SK-N-SH (cell line): ENCODE measurements around the gene ZNF518A. TPM values are rescaled to one million over a fixed set of nuclear protein-coding genes. Genes with fewer than 3 reads are reported as not detected.

Experiments used
- CTCF ChIA-PET: fragments of 300-600, 350-600 bp; formaldehyde crosslinking; extraction: SDS; loops from one replicate; lab custom pipeline; 2021; lab: Yijun Ruan, JAX
- POLR2A ChIA-PET: fragments of 350-600 bp; sonication (Branson Sonifier 250); formaldehyde crosslinking; extraction: SDS; loops from one replicate; lab custom pipeline; 2020; ENCODE audit warnings: antibody characterized with exemption, inconsistent platforms; lab: Yijun Ruan, JAX
- DNase-seq: peaks from one replicate; pipeline ENCODE4 v3.0.0; 2012
- H2AFZ ChIP-seq: fragments of 200-600 bp; sonication (generic); 2 replicates; pipeline ENCODE4 v1.8.1; 2016; ENCODE audit warnings: antibody characterized with exemption, mild to moderate bottlenecking, low read depth
- H3F3A ChIP-seq: fragments of 200-600 bp; sonication (generic); replicated peaks from 2 replicates; pipeline ENCODE3; 2016; ENCODE audit warnings: antibody characterized with exemption, mild to moderate bottlenecking; ENCODE audit not compliant: insufficient read depth
- H3K27ac ChIP-seq, 2 experiments: fragments of 200-500 bp in 1 of 2; fragments of 200-600 bp in 1 of 2; sonication (Bioruptor generic) in 1 of 2; sonication (generic), shearing (Covaris generic) in 1 of 2; 2 replicates each; pipeline versions ENCODE4 v1.5.1 to v1.6.1; 2014 to 2016; ENCODE audit warnings: low read depth in 2 of 2, inconsistent platforms in 1 of 2, low read length in 1 of 2, mild to moderate bottlenecking in 1 of 2, mixed read lengths in 1 of 2
- H3K27me3 ChIP-seq: fragments of 200-600 bp; sonication (generic), shearing (Covaris generic); 2 replicates; pipeline ENCODE4 v1.6.1; 2016; ENCODE audit warnings: mixed run types; ENCODE audit not compliant: insufficient read depth
- H3K36me3 ChIP-seq, 2 experiments: fragments of 200-500 bp in 1 of 2; fragments of 200-600 bp in 1 of 2; sonication (Bioruptor generic) in 1 of 2; sonication (generic) in 1 of 2; replicated peaks in 1 of 2; 2 replicates each; pipeline versions ENCODE3 to v1.5.1; 2014 to 2016; ENCODE audit warnings: low read length in 1 of 2, mild to moderate bottlenecking in 1 of 2; ENCODE audit not compliant: insufficient read depth in 2 of 2, control insufficient read depth in 1 of 2
- H3K4me1 ChIP-seq, 2 experiments: fragments of 200-500 bp in 1 of 2; fragments of 200-600 bp in 1 of 2; sonication (Bioruptor generic) in 1 of 2; sonication (generic), shearing (Covaris generic) in 1 of 2; 2 replicates each; pipeline versions ENCODE4 v1.5.1 to v1.6.1; 2014 to 2016; ENCODE audit warnings: low read depth in 1 of 2, low read length in 1 of 2, mixed run types in 1 of 2; ENCODE audit not compliant: insufficient read depth in 2 of 2, control insufficient read depth in 1 of 2
- H3K4me2 ChIP-seq: fragments of 200-600 bp; sonication (generic), shearing (Covaris generic); 2 replicates; pipeline ENCODE4 v1.6.1; 2017; ENCODE audit warnings: mixed run types
- H3K4me3 ChIP-seq, 2 experiments: fragments of 200-500 bp in 1 of 2; fragments of 200-600 bp in 1 of 2; sonication (Bioruptor generic) in 1 of 2; sonication (generic), shearing (Covaris generic) in 1 of 2; 2 replicates each; pipeline versions ENCODE4 v1.5.1 to v1.8.1; 2014 to 2016; ENCODE audit warnings: low read depth in 2 of 2, inconsistent platforms in 1 of 2, low read length in 1 of 2, mild to moderate bottlenecking in 1 of 2, mixed read lengths in 1 of 2, moderate library complexity in 1 of 2
- H3K79me2 ChIP-seq: fragments of 200-600 bp; sonication (generic); 2 replicates; pipeline ENCODE4 v1.8.1; 2017; ENCODE audit warnings: mild to moderate bottlenecking; ENCODE audit not compliant: insufficient read depth
- H3K9ac ChIP-seq: fragments of 200-600 bp; sonication (generic); 2 replicates; pipeline ENCODE4 v1.6.1; 2017; ENCODE audit warnings: mixed run types
- H3K9me2 ChIP-seq: fragments of 200-600 bp; sonication (generic); 2 replicates; pipeline ENCODE4 v1.6.1; 2017; ENCODE audit warnings: mixed run types
- H3K9me3 ChIP-seq: fragments of 200-600 bp; sonication (generic); 2 replicates; pipeline ENCODE4 v1.6.1; 2017; ENCODE audit warnings: mixed run types, mild to moderate bottlenecking, moderate library complexity
- H4K20me1 ChIP-seq: fragments of 200-600 bp; sonication (generic); 2 replicates; pipeline ENCODE4 v1.6.1; 2017; ENCODE audit warnings: mild to moderate bottlenecking, mixed run types; ENCODE audit not compliant: insufficient read depth
- CHD2 ChIP-seq: fragments of 150-350 bp; IDR thresholded peaks from 2 replicates; pipeline ENCODE4 v1.6.1; 2018; ENCODE audit warnings: low read length; ENCODE audit not compliant: partially characterized antibody
- ELF1 ChIP-seq: IDR thresholded peaks from 2 replicates; pipeline ENCODE4 v1.4.0; 2012
- EP300 ChIP-seq, 2 experiments: IDR thresholded peaks; 2 replicates each; pipeline versions ENCODE4 v1.4.0 to v1.6.1; 2012; ENCODE audit warnings: borderline replicate concordance in 1 of 2, low read depth in 1 of 2, low read length in 1 of 2
- EZH2phosphoT487 ChIP-seq: fragments of 200-600 bp; sonication (generic); IDR thresholded peaks from 2 replicates; pipeline ENCODE4 v1.6.1; 2017; ENCODE audit warnings: low read depth, mixed run types, mild to moderate bottlenecking, antibody characterized with exemption, moderate library complexity, borderline replicate concordance
- FOXM1 ChIP-seq: IDR thresholded peaks from 2 replicates; pipeline ENCODE4 v1.4.0; 2012; ENCODE audit warnings: low read depth, mild to moderate bottlenecking
- GABPA ChIP-seq: IDR thresholded peaks from 2 replicates; pipeline ENCODE4 v1.4.0; 2012; ENCODE audit warnings: low read depth, mild to moderate bottlenecking
- GATA2 ChIP-seq: sonication (generic); formaldehyde crosslinking; IDR thresholded peaks from 2 replicates; pipeline ENCODE4 v1.5.0; 2020; ENCODE audit warnings: mild to moderate bottlenecking, missing genetic modification reagents
- MXI1 ChIP-seq: IDR thresholded peaks from 2 replicates; pipeline ENCODE4 v1.6.1; 2012; ENCODE audit warnings: mild to moderate bottlenecking, low read depth, low read length, improper control_type of control experiment
- NFIC ChIP-seq: IDR thresholded peaks from 2 replicates; pipeline ENCODE4 v1.4.0; 2012; ENCODE audit warnings: borderline replicate concordance
- RFX5 ChIP-seq: IDR thresholded peaks from 2 replicates; pipeline ENCODE4 v1.6.1; 2012; ENCODE audit warnings: mild to moderate bottlenecking, improper control_type of control experiment, low read length
- TAF1 ChIP-seq: IDR thresholded peaks from 2 replicates; pipeline ENCODE4 v1.6.1; 2012; ENCODE audit warnings: low read depth, mild to moderate bottlenecking, low read length, moderate library complexity, borderline replicate concordance
- WGBS: methylation state at CpG from one replicate; pipeline ENCODE4 v1.1.6; 2017; ENCODE audit warnings: low lambda C conversion rate; 5-methylcytosine and 5-hydroxymethylcytosine counted together
- polyA plus RNA-seq, 3 experiments: library from polyadenylated mRNA; depleted of rRNA; stranded (reverse); fragments of >200 nt; gene quantifications; 2 replicates each; pipeline ENCODE4 v1.2.3, GENCODE V29; 2012
- TF ChIP-seq, protein P1 (sequence below): IDR thresholded peaks from 2 replicates; pipeline ENCODE4 v1.4.0; 2012; ENCODE audit warnings: low read depth, borderline replicate concordance
- TF ChIP-seq, protein P2 (sequence below): IDR thresholded peaks from 2 replicates; pipeline ENCODE4; 2012
- TF ChIP-seq, protein P3 (sequence below): IDR thresholded peaks from 2 replicates; pipeline ENCODE4 v1.4.0; 2012; ENCODE audit warnings: low read depth
- TF ChIP-seq, protein P4 (sequence below): IDR thresholded peaks from 2 replicates; pipeline ENCODE4 v1.6.1; 2012; ENCODE audit warnings: mild to moderate bottlenecking, low read depth, low read length, moderate library complexity
- TF ChIP-seq, protein P5 (sequence below): IDR thresholded peaks from 2 replicates; pipeline ENCODE4 v1.4.0; 2012; ENCODE audit warnings: low read depth, borderline replicate concordance

Gene ZNF518A
- polyA plus RNA-seq, 1 of the 3 experiments (the other 2 are of a cell fraction) = 1.7 TPM

DNA sequence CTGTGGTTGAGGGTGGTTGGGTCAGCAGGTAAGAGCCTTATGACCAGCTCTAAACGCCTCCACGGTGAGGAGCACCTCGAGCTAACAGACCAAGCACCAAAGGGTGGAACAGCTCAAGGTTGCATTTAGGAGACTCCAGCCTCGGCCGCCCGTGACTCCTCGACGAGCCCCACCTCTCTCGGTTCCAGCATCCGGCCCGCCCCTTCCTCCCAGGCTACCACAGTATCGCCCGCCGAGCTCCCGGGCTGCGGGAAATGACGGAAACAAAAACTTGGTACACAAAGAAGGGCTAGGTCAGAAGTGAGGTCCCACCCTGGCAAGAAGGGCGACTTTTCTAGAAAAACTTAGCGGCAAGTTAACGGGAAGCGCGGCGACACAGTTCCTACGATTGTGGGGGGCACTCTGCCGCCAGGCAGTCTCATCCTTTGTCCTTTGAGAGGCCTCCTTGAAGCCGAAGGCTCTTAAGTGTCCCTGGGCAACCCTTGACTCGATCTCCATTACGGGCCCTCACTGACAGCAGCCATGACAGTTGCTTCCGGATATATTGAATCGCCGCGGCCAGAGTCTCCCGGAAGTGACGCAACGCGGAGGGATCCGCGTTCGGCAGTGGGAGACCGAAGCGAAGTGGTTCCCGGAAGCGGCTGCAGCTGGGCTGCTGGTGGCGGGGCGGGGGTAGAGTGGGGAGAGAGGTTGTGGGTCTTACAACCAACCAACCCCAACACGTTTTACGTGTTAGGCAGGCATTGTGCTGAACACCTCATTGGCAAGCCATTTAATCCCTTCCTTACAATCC is 40.2 kb upstream of the ZNF518A start (continued):
- TF ChIP-seq, protein P1, sequence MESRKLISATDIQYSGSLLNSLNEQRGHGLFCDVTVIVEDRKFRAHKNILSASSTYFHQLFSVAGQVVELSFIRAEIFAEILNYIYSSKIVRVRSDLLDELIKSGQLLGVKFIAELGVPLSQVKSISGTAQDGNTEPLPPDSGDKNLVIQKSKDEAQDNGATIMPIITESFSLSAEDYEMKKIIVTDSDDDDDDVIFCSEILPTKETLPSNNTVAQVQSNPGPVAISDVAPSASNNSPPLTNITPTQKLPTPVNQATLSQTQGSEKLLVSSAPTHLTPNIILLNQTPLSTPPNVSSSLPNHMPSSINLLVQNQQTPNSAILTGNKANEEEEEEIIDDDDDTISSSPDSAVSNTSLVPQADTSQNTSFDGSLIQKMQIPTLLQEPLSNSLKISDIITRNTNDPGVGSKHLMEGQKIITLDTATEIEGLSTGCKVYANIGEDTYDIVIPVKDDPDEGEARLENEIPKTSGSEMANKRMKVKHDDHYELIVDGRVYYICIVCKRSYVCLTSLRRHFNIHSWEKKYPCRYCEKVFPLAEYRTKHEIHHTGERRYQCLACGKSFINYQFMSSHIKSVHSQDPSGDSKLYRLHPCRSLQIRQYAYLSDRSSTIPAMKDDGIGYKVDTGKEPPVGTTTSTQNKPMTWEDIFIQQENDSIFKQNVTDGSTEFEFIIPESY = 0 out of 2 replicates have a peak, but pooled peaks have one; percentile 36
- TF ChIP-seq MXI1 (peak; percentile 73; the same call in 1 of the 2 replicates), CHD2 (peak; percentile 97), NFIC (0 out of 2 replicates have a peak, but pooled peaks have one; percentile 6), RFX5 (no peak), EP300 (IDR thresholded peaks at IDR 0.05; ENCODE audit: borderline replicate concordance in 1 of 2, low read depth in 1 of 2, low read length in 1 of 2) (peak; percentile 4 to 53; a peak in 1 of 4 replicates), GABPA (peak; percentile 90)
- TF ChIP-seq, protein P2, sequence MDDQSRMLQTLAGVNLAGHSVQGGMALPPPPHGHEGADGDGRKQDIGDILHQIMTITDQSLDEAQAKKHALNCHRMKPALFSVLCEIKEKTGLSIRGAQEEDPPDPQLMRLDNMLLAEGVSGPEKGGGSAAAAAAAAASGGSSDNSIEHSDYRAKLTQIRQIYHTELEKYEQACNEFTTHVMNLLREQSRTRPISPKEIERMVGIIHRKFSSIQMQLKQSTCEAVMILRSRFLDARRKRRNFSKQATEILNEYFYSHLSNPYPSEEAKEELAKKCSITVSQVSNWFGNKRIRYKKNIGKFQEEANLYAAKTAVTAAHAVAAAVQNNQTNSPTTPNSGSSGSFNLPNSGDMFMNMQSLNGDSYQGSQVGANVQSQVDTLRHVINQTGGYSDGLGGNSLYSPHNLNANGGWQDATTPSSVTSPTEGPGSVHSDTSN = peak; percentile 82
- TF ChIP-seq, protein P3, sequence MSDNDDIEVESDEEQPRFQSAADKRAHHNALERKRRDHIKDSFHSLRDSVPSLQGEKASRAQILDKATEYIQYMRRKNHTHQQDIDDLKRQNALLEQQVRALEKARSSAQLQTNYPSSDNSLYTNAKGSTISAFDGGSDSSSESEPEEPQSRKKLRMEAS = peak; percentile 80

DNA sequence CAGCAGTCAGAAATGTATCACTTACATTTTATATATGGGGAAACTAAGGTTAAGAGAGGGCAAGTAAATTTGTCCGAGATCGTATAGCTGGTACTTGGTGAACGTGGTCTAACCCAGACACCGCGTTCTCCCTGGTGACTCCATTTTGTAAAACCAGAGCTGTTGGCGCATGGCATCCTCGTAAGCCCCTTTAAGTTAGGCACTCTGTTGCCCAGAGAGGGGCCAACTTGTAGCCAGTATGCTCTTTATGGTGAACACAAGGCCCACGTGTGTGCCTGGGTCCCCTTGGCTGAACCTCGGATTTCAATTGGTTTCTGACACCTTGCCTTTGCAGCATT is 39.7 kb upstream of the ZNF518A start:
- no peaks in the 10 kb centered on the region for H3K79me2 ChIP-seq
- peak overlapping the region; percentile 89 to 94 for H3K27ac ChIP-seq
- H3K27me3 ChIP-seq = no peaks in the 10 kb centered on the region; the same call in 1 of the 2 replicates
- no peaks in the 10 kb centered on the region for H3F3A ChIP-seq
- H3K36me3 ChIP-seq = no peaks in the 10 kb centered on the region
- WGBS = 76% methylated on average over 8 of the region's 9 CpGs
- H3K4me1 ChIP-seq = peaks cover 0 to 4% of the 10 kb centered on the region in 2 experiments; a peak in 2 of 4 replicates
- CTCF ChIA-PET = interaction anchor here (1.5 to 1.8 kb wide), 2 partner anchors 40 to 73 kb away, joined by 6 to 8 read pairs; partner anchors contain the start of gene ZNF518A
- H4K20me1 ChIP-seq = no peaks in the 10 kb centered on the region
- peak overlapping the region; percentile 81 to 82 for H3K4me3 ChIP-seq
- H2AFZ ChIP-seq = peak overlapping the region; percentile 98
- TF ChIP-seq ELF1 (no peak), EZH2phosphoT487 (no peak), GABPA (no peak), FOXM1 (no peak), TAF1 (no peak), GATA2 (CRISPR knock-in tag) (no peak), NFIC (no peak), EP300 (IDR thresholded peaks at IDR 0.05; ENCODE audit: borderline replicate concordance in 1 of 2, low read depth in 1 of 2, low read length in 1 of 2) (no peak)
- TF ChIP-seq, protein P4, sequence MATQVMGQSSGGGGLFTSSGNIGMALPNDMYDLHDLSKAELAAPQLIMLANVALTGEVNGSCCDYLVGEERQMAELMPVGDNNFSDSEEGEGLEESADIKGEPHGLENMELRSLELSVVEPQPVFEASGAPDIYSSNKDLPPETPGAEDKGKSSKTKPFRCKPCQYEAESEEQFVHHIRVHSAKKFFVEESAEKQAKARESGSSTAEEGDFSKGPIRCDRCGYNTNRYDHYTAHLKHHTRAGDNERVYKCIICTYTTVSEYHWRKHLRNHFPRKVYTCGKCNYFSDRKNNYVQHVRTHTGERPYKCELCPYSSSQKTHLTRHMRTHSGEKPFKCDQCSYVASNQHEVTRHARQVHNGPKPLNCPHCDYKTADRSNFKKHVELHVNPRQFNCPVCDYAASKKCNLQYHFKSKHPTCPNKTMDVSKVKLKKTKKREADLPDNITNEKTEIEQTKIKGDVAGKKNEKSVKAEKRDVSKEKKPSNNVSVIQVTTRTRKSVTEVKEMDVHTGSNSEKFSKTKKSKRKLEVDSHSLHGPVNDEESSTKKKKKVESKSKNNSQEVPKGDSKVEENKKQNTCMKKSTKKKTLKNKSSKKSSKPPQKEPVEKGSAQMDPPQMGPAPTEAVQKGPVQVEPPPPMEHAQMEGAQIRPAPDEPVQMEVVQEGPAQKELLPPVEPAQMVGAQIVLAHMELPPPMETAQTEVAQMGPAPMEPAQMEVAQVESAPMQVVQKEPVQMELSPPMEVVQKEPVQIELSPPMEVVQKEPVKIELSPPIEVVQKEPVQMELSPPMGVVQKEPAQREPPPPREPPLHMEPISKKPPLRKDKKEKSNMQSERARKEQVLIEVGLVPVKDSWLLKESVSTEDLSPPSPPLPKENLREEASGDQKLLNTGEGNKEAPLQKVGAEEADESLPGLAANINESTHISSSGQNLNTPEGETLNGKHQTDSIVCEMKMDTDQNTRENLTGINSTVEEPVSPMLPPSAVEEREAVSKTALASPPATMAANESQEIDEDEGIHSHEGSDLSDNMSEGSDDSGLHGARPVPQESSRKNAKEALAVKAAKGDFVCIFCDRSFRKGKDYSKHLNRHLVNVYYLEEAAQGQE = no peak
- TF ChIP-seq, protein P5, sequence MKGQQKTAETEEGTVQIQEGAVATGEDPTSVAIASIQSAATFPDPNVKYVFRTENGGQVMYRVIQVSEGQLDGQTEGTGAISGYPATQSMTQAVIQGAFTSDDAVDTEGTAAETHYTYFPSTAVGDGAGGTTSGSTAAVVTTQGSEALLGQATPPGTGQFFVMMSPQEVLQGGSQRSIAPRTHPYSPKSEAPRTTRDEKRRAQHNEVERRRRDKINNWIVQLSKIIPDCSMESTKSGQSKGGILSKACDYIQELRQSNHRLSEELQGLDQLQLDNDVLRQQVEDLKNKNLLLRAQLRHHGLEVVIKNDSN = no peak
- no peak for DNase-seq
- no peaks in the 10 kb centered on the region for H3K9me2 ChIP-seq
- POLR2A ChIA-PET = interaction anchor here (1.1 to 2.6 kb wide), 4 partner anchors 28 to 47 kb away, joined by 3 to 114 read pairs (median 9); partner anchors contain the start of genes CCNJ and ZNF518A
- no peaks in the 10 kb centered on the region for H3K9me3 ChIP-seq
- no peak overlapping the region for H3K9ac ChIP-seq
- H3K4me2 ChIP-seq = peak overlapping the region; percentile 78
